ENCODE data around the gene HIVEP2. TPM values are rescaled to one million over a fixed set of nuclear protein-coding genes. Genes with fewer than 3 reads are reported as not detected.

HIVEP2 gene
- total RNA-seq, 1 donor from 2014 or later, result 27.0 TPM

- intact Hi-C loops (cut with micrococcal nuclease), result loop anchor here (5.0 to 10.0 kb wide), 2 partner anchors 579 to 1363 kb away; no protein-coding TSS in a partner anchor
These were observed 96.8 kb downstream of the HIVEP2 start for GRCh38 chr6:142848156-142848555.

GRCh38 chr6:142846883-142847287 is 98.1 kb downstream of the HIVEP2 start:
- intact Hi-C loops (cut with micrococcal nuclease), result loop anchor here (5.0 to 10.0 kb wide), 2 partner anchors 580 to 1362 kb away; no protein-coding TSS in a partner anchor

DNA sequence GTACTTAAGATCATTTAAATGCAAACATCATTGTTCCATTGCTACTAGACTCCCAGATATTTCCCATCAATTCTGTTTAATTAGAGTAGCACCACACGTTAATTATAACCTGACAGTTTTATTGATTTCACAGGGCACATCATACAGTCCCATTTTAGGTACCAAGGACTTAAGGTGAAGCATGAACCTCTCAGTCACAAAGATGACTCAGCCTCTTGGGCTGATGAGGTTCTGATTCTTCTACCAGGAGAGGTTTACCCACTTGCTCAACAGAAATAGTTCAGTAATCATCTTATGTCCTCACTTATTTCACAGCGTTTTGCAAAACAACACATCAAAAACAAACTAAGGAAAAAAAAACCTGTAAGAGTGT is 98.5 kb downstream of the HIVEP2 start:
- intact Hi-C loops (cut with micrococcal nuclease), result loop anchor here (5.0 to 10.0 kb wide), 2 partner anchors 581 to 1362 kb away; no protein-coding TSS in a partner anchor

- intact Hi-C loops (cut with micrococcal nuclease), result loop anchor here (1.0 to 10.0 kb wide), 7 partner anchors 10 to 1361 kb away; no protein-coding TSS in a partner anchor
These were observed 99.1 kb downstream of the HIVEP2 start for GRCh38 chr6:142845624-142846458.

- intact Hi-C loops (cut with micrococcal nuclease), result loop anchor here (1.0 to 10.0 kb wide), 7 partner anchors 11 to 1360 kb away; no protein-coding TSS in a partner anchor
These were observed 99.8 kb downstream of the HIVEP2 start for GRCh38 chr6:142845143-142845571.

GRCh38 chr6:142844065-142844755 is 100.8 kb downstream of the HIVEP2 start:
- intact Hi-C loops (cut with micrococcal nuclease), result loop anchor here (2.0 to 10.0 kb wide), 4 partner anchors 69 to 1359 kb away; partner anchors contain the start of genes ADAT2 and PEX3

GRCh38 chr6:142843361-142843760 is 101.6 kb downstream of the HIVEP2 start:
- intact Hi-C loops (cut with micrococcal nuclease), result loop anchor here (1.0 to 10.0 kb wide), 7 partner anchors 8 to 1359 kb away; partner anchors contain the start of genes ADAT2 and PEX3

DNA sequence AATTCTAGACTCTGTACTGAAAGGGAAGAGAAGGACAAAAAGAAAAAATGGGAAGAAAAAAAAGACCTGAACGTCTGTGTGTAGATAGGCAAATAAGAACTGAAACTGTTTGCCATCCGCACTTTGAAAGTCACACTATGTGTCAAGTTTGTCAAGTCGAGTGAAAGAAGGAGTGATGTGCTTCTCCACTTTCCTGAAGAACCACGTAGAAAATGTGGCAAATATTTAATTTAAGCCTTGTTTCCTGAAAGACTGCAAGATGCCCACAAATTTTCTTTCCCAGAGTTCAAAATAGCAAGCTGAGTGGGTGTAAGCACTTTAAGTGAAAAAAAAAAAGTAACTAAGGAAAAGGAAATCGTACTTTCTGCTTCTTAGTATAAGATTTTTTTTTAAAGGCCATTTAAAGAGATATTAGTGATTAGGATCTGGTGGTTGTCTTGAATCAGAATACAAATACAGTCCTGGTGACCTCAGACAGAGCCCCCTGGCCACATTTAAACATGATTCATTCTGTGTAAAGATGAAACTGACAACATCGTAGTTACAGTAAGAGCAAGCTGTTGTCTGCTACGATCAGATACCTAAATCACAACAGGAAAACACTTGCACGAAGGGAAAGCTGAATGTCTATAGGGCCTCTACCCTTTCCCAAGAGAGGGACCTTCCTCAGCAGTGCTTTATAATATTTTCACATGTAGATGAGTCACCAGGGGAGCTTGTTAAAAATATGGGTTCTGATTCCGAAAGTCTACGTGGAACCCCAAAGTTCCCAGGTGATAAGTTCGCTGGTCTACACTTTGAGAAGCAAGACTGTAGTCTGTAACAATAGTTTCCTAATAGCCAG is 102.3 kb downstream of the HIVEP2 start:
- intact Hi-C loops (cut with micrococcal nuclease), result loop anchor here (1.0 to 10.0 kb wide), 10 partner anchors 9 to 1358 kb away; partner anchors contain the start of genes ADAT2 and PEX3

DNA sequence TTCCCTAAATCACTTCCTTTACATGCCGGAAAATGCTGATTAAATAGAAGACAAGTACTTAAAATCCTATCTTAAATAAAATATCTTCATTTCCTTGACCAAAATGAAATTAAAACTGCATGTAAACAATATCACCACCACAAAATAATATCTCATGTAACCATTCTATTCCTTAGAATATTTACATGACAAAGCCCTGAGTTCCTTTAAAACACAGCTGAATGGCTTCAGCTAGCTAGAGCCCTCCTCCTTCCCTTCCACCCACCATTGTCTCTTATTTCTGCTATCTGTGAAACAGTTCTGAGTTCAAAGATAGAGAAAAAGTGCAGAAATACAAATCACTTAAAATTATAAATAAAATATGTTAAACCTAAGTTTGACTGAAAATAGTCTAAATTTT is 103.1 kb downstream of the HIVEP2 start:
- intact Hi-C loops (cut with micrococcal nuclease), result loop anchor here (1.0 to 10.0 kb wide), 7 partner anchors 9 to 1357 kb away; partner anchors contain the start of genes ADAT2 and PEX3

GRCh38 chr6:142839686-142840040 is 105.3 kb downstream of the HIVEP2 start:
- intact Hi-C loops (cut with micrococcal nuclease), result loop anchor here (1.0 to 10.0 kb wide), 4 partner anchors 12 to 1355 kb away; partner anchors contain the start of genes ADAT2 and PEX3

GRCh38 chr6:142838821-142839685 is 105.9 kb downstream of the HIVEP2 start:
- intact Hi-C loops (cut with micrococcal nuclease), result loop anchor here (1.0 kb wide), 2 partner anchors 12 to 17 kb away; no protein-coding TSS in a partner anchor

DNA sequence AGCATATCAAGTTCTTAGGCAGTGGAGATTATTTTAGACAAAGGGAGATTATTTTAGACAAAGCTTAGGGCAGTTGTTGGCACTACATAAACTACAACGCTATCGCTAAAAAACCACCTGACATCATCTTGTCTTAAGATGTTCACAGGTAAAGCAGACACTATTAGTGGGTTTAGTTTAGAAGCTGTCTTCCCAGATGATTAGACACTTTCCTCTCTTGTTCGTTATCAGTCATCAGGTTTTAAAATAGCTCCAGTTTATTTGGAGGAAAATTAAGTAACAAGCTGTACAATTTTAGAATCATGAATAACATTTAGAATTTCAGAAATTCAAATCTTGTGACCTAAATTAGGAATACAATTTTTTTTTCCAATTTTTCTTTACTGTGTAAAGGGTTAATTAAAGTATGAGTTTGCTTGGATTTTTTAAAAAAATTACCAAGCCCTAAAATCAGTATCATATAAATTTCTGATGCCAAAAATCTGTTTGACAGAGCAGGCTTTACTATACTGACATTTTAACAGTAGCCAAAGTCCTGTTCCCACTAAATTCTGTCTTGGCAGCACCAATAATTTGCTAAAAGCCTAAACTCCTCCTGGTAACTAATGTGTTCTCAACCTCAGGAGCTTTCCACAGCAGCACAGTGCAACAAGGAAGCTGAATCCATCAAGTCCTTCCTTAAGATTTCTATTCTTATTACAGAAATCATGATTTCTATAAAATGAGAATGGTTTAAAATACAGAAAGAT is 109.0 kb downstream of the HIVEP2 start:
- intact Hi-C loops (cut with micrococcal nuclease), result no loop called here

GRCh38 chr6:142834853-142835252 is 110.1 kb downstream of the HIVEP2 start:
- intact Hi-C loops (cut with micrococcal nuclease), result no loop called here

DNA sequence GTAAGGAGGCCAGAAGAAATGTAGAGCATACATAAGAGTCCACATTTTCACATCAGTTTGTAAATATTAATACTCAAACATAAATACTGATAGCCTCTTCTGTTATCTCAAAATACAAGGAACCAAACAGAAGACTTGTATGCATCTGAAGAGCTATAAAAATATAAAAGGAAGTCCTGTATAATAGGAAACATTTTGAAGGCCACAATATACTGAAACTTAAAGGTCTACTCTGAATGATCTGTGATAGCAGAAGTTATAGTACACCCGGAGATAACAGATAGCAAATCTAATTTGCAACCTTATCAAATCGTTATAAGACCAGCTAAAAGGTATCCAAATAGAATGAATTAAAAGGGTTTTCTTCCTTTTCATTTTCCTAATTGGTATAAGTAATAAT is 111.2 kb downstream of the HIVEP2 start:
- intact Hi-C loops (cut with micrococcal nuclease), result loop anchor here (1.0 kb wide), 2 partner anchors 8 to 9 kb away; no protein-coding TSS in a partner anchor

DNA sequence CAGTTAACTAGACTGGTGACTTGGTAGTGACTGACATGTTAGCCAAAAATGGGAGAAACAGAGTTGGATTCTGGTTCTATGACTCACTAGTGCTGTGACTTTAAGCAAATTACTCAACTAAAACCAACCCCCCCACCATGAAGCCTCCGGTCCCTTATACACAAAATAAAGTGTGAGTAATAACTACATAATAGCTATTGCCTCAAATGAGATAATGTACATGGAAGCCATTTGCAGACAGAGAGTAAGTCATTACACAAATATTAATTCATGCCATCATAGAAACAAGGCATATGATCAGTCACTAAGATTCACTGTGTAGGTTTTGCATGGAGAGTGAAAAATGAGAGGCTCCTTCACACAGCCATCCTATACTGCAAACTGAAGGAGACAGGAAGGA is 111.9 kb downstream of the HIVEP2 start:
- intact Hi-C loops (cut with micrococcal nuclease), result loop anchor here (1.0 kb wide), 2 partner anchors 8 to 9 kb away; no protein-coding TSS in a partner anchor

GRCh38 chr6:142830807-142831206 is 114.2 kb downstream of the HIVEP2 start:
- intact Hi-C loops (cut with micrococcal nuclease), result no loop called here

- intact Hi-C loops (cut with micrococcal nuclease), result no loop called here
These were observed 114.8 kb downstream of the HIVEP2 start for GRCh38 chr6:142830116-142830710.

DNA sequence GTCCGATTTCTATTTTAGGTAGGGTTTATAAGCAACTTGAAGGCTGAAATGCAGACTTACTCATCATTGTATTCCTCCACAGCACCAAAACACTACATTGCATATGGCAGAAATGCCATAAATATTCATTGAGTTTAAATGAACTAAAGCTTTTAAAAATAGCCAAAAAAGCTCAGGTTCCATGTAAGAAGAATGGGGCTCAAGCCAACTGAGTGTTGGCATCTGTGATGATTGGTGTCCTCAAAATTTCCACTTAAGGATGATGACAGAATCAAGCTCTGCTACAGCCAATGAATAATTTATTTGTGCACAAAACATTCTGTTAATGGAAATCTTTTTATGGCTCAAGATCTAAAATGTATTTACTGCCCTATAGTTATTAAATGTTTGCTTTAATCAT is 115.4 kb downstream of the HIVEP2 start:
- intact Hi-C loops (cut with micrococcal nuclease), result loop anchor here (10.0 kb wide), 1 partner anchor 355 kb away; no protein-coding TSS in a partner anchor

All from T-helper 1 cell treated with Interleukin-12 subunit alpha and Interleukin-12 subunit beta and Interleukin-4 antibody, amounts not matched to agents 30 ng/mL and 1 ng/mL, for 36 hours (primary cell).